GM12891 (cell line): ENCODE data around the gene PROK1.

Source experiments
- DNase-seq: peaks from one replicate; pipeline ENCODE4 v3.0.0; 2011; ENCODE audit warnings: low spot score; ENCODE audit not compliant: insufficient read length
- FAIRE-seq: peaks from 2 replicates; lab custom pipeline; 2011; peaks lifted over from hg19 to GRCh38; lab: Jason Lieb, UNC
- PAX5 ChIP-seq: IDR thresholded peaks from 2 replicates; pipeline ENCODE4 v1.6.1; 2011; ENCODE audit warnings: low read length, moderate library complexity, mild to moderate bottlenecking; ENCODE audit not compliant: insufficient read depth, severe bottlenecking
- POLR2A ChIP-seq: IDR thresholded peaks from 2 replicates; pipeline ENCODE4 v1.6.1; 2011; ENCODE audit warnings: low read depth, low read length, control low read depth
- POLR2AphosphoS5 ChIP-seq: IDR thresholded peaks from 2 replicates; pipeline ENCODE4 v1.6.1; 2011; ENCODE audit warnings: low read depth, low read length, control low read depth
- POU2F2 ChIP-seq: IDR thresholded peaks from 2 replicates; pipeline ENCODE4 v1.6.1; 2011; ENCODE audit warnings: low read depth, mild to moderate bottlenecking, control low read depth, low read length, moderate library complexity
- SPI1 ChIP-seq: IDR thresholded peaks from 2 replicates; pipeline ENCODE4 v1.6.1; 2011; ENCODE audit warnings: low read depth, low read length, control low read depth
- TAF1 ChIP-seq: IDR thresholded peaks from 2 replicates; pipeline ENCODE4 v1.6.1; 2011; ENCODE audit warnings: low read depth, low read length, control low read depth

Gene PROK1

GRCh38 chr1:110477445-110477957 lies 26.6 kb downstream of the PROK1 start:
- DNase-seq (no peak), FAIRE-seq (no peak)
- TF ChIP-seq POU2F2, result no peak
- no peak for TF ChIP-seq POLR2A
- TF ChIP-seq POLR2AphosphoS5, result no peak
- TF ChIP-seq TAF1, result no peak
- no peak for TF ChIP-seq PAX5
- TF ChIP-seq SPI1, result no peak

GRCh38 chr1:110477967-110478640 lies 27.2 kb downstream of the PROK1 start:
- TF ChIP-seq SPI1 (no peak), TAF1 (no peak), POLR2AphosphoS5 (no peak), POLR2A (no peak), POU2F2 (no peak), PAX5 (no peak)
- DNase-seq, result no peak
- FAIRE-seq, result no peak

- FAIRE-seq (no peak), DNase-seq (no peak)
- TF ChIP-seq POU2F2, result no peak
- no peak for TF ChIP-seq SPI1
- TF ChIP-seq POLR2AphosphoS5, result no peak
- no peak for TF ChIP-seq POLR2A
- TF ChIP-seq TAF1, result no peak
- TF ChIP-seq PAX5, result no peak
Observed at GRCh38 chr1:110478886-110479285, 27.9 kb downstream of the PROK1 start.

GRCh38 chr1:110480356-110481096 lies 29.6 kb downstream of the PROK1 start:
- FAIRE-seq (no peak), DNase-seq (no peak)
- TF ChIP-seq PAX5 (no peak), SPI1 (no peak), TAF1 (no peak), POLR2A (no peak), POLR2AphosphoS5 (no peak), POU2F2 (no peak)

GRCh38 chr1:110481968-110482623 lies 31.1 kb downstream of the PROK1 start:
- DNase-seq, result no peak
- FAIRE-seq, result no peak

GRCh38 chr1:110482662-110483307 lies 31.8 kb downstream of the PROK1 start:
- no peak for TF ChIP-seq POLR2A
- TF ChIP-seq PAX5, result no peak
- no peak for TF ChIP-seq SPI1
- no peak for TF ChIP-seq POLR2AphosphoS5
- no peak for TF ChIP-seq POU2F2
- TF ChIP-seq TAF1, result no peak
- no peak for FAIRE-seq
- DNase-seq, result no peak

More at GRCh38 chr1:110481968-110482623, 31.1 kb downstream of the PROK1 start:
- TF ChIP-seq POLR2AphosphoS5 (no peak), TAF1 (no peak), POU2F2 (no peak), PAX5 (no peak), POLR2A (no peak), SPI1 (no peak)

GRCh38 chr1:110483308-110483685 lies 32.3 kb downstream of the PROK1 start:
- no peak for FAIRE-seq
- no peak for TF ChIP-seq POLR2AphosphoS5
- no peak for TF ChIP-seq TAF1
- TF ChIP-seq POLR2A, result no peak
- no peak for TF ChIP-seq PAX5
- TF ChIP-seq SPI1, result no peak
- TF ChIP-seq POU2F2, result no peak
- DNase-seq, result no peak

- TF ChIP-seq POLR2A (no peak), PAX5 (no peak), POLR2AphosphoS5 (no peak), TAF1 (no peak), POU2F2 (no peak)
- DNase-seq, result no peak
- FAIRE-seq, result no peak
Observed at GRCh38 chr1:110484801-110485200, 33.9 kb downstream of the PROK1 start.

GRCh38 chr1:110485725-110486124 lies 34.8 kb downstream of the PROK1 start:
- no peak for DNase-seq
- no peak for FAIRE-seq

More at GRCh38 chr1:110485725-110486124, 34.8 kb downstream of the PROK1 start:
- TF ChIP-seq POU2F2, result no peak
- no peak for TF ChIP-seq POLR2A
- no peak for TF ChIP-seq POLR2AphosphoS5
- no peak for TF ChIP-seq SPI1
- TF ChIP-seq PAX5, result no peak
- no peak for TF ChIP-seq TAF1
